GM12872 (cell line): Measurements from ENCODE around the gene KLHL30.

Source experiments
- TF ChIP-seq, protein P1 (sequence below): IDR thresholded peaks from 3 replicates; pipeline ENCODE4 v1.5.1; 2011; ENCODE audit warnings: low read depth, mild to moderate bottlenecking, low read length, moderate library complexity; ENCODE audit not compliant: insufficient read depth

KLHL30 gene

DNA sequence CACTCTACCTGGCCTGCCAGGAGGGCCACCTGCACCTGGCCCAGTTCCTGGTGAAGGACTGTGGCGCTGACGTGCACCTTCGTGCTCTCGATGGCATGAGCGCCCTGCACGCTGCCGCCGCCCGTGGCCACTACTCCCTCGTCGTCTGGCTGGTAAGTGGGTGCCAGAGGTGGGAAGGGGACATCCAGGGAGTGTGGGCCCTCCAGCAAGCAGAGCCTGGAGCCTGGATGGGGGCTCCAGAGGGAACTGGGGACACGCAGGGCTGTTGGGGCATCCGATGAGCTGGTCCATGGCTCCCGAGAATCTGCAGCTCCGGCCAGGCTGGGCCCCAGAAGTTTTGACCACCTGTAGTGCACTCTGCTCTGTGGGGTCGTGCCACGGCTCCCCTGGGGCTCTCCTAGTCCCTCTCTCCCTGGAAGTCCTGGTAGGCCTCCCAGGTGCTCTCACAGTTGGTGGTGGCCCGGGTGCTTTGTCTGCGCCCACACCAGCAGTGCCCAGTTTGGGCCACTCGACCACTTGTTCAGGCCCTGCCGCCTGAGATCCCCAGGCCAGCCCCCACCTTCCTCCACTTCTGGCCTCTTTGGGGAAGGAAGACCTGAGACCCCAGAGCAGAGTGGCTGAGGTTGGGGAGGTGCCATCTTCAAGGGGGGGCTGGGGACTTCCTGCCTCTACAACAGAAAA, 33.6 kb upstream of the KLHL30 start:
- TF ChIP-seq, protein P1, sequence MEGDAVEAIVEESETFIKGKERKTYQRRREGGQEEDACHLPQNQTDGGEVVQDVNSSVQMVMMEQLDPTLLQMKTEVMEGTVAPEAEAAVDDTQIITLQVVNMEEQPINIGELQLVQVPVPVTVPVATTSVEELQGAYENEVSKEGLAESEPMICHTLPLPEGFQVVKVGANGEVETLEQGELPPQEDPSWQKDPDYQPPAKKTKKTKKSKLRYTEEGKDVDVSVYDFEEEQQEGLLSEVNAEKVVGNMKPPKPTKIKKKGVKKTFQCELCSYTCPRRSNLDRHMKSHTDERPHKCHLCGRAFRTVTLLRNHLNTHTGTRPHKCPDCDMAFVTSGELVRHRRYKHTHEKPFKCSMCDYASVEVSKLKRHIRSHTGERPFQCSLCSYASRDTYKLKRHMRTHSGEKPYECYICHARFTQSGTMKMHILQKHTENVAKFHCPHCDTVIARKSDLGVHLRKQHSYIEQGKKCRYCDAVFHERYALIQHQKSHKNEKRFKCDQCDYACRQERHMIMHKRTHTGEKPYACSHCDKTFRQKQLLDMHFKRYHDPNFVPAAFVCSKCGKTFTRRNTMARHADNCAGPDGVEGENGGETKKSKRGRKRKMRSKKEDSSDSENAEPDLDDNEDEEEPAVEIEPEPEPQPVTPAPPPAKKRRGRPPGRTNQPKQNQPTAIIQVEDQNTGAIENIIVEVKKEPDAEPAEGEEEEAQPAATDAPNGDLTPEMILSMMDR = no peak

DNA sequence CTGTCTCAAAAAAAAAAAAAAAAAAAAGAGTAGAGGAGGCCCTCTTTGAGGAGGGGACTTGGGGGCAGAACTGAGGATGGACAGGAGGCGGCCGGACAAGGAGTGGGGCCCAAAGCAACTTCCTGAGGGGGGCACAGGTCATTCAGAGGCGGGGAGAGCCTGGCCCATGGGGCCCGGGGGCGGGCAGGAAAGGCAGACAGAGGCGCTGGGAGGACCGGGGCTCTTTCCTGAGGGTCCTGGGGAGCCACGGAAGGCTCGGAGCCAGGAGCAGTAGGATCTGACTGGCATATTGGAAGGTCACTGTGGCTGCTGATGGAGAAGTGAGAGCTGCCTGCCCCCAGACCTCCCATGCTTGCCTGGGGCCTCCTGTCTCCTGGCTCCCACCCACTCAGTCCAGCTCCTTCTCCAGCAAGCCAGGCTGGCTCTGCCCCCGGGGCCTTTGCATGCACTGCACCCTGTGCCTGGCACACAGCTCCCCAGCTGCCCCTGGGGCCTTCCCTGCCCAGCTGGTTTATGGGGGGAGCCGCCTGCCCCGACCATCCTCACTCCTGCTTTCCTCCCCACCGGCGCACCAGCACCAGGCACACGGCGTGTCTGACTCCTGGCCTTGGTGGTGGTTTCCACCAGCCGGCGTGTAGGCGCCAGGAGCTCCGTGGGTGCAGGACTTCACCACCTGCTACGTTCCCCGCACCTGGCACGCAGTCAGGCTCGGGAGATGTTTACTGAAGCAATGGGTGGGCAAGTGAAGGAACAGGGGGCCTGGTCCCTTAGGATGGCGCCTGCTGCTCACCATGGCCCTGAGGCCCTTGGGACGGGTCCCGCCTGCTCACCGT, 32.7 kb upstream of the KLHL30 start:
- TF ChIP-seq, protein P1 = no peak

DNA sequence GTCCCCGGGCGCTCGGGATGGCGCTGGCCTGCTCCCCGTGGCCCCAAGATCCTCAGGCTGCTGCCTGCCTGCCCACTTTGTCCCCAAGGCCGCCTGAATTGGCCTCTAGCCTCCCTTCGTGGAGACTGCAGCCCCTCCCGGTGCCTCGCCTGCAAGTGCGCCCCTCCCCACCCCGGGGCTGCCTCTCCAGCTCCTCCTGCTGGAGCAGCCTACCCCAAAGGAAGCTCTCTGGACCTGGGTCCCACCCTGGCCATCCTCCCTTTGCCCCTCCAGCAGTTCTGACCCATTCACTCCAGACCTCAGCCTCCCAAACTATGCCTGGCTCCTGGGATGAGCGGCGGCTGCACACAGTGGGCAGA, 32.1 kb upstream of the KLHL30 start:
- TF ChIP-seq, protein P1 = no peak

DNA sequence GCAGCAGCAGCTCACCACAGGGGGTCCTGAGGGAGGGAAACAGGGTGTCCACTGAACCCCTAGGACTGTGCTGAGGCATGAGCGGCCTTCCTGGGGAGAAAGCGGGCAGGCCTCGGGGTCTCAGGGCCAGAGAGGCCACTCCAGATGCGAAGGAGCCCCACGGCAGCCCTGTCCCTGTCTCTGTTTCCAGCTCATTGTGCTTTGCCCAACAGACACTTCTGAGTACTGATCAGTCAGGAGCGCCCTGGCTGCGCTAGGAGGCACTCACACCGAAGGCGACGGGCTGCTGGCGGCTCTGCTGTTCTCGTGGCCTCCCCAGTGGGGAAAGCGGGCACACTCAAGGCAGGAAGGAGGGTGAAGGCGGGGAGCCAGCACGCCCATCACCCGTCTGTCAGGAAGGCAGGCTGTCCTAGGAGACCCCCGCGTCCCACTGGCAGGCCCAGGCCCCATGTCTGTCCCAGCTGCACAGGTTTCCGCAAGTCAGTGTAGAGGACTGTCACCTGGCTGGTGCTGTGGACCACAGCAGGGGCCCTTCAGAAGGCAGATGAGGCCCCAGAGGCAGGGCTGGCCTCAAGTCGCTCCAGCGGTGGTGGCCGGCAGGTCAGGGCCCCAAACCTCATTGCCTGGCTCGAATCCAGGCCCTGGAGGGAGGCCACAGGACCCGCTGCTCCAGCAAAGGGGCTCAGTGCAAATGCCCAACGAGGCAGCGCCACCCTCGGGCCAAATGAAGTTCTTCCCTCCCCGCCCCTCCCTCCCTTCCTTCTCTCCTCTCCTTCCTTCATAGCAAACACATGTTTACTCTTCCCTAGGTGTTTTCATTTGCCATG, 31.6 kb upstream of the KLHL30 start:
- TF ChIP-seq, protein P1 = peak; percentile 61

DNA sequence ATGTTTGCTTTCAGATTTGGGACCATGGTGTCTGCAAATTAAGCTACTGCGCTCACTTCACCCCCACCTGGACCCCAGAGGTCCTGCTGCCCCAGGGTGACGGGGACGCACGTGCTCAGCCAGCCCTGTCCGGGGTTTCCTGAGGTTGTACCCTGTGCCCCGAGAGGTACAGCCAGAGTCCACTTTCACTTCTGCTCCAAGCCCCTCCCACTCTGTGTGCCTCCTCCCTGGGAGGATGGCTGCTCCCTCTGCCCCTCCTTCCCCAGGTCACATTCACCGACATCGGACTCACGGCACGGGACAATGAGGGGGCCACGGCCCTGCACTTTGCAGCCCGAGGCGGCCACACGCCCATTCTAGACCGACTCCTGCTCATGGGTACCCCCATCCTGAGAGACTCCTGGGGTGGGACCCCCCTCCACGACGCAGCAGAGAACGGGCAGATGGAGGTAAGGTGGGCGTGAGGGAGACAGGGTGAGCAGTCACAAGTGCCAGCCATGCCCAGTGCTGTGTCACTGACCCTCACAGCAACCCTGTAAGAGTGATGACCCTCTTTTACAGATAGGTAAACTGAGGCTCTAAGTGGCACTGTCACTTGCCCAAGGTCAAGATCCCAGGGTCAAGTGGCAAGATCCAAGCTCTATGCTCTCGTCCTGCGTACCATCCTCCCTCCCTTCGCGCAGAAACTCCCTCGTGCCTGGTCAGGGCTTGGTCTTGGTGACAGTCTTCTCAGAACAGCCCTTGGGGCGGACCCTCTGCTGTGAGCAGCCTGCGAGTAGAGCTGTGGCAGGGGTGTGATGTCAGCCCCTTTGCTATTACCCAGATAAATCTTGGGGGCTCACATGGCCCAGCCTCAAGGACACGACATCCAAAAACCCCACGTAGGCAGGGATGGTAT, 30.7 kb upstream of the KLHL30 start:
- TF ChIP-seq, protein P1 = no peak

DNA sequence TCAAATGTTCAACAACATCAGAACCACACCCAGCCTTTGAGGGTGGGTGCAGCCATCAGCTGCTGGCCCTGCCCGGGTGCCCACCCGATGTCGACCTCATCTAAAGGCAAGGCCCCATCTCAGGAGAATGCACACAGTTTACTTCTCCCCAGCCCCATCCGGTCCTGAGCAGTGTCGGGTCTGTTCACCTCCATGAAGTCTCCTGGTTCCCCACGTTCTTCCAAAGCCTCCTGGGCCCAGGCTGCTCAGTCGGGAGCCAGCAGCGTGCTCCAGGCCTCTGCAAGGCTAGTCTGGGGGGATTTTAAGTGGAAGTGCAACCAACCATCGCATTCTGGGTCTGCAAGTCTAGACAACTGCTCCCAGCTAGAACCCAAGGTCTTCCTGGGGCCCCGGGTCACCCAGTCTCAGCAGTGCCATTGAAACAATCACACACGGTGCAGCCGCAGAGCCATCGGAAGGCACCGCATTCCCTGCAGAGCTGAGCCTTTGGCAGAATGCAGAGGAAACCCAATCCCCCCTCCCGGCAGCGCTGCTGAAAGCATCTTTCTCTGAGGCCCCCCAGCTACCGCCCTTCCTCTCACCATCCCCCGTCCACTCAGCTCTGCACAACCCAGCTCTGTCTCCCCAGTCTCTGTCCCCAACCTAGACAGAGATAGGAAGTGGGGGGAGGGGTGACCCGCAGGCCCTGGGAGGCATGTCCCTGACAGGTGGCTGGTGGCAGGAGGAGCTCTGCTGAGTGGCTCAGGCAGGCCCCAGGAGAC, 29.9 kb upstream of the KLHL30 start:
- TF ChIP-seq, protein P1 = no peak
